Body of pancreas (tissue), 4 donors: ENCODE measurements around the gene TSPAN6. TPM values are rescaled to one million over a fixed set of nuclear protein-coding genes. Genes with fewer than 3 reads are reported as not detected.

ENCODE experiments used
- ATAC-seq: fragments of 150-250 bp; one replicate; pipeline ENCODE4 v1.9.1; 2016
- DNase-seq, 4 donors: peaks; one replicate each; pipeline ENCODE4 v3.0.0-alpha.2; 2019
- H3K27ac ChIP-seq, 4 donors: fragments of 200-600 bp; sonication (generic); 1 replicate in 3 of 4; 2 replicates in 1 of 4; pipeline versions ENCODE4 v1.5.1 to v1.6.1; 2016 to 2019; ENCODE audit warnings: mild to moderate bottlenecking in 1 of 4, mixed read lengths in 1 of 4, moderate library complexity in 1 of 4
- H3K27me3 ChIP-seq, 2 donors: fragments of 200-600 bp; sonication (generic); one replicate each; pipeline ENCODE4 v1.6.0; 2016; ENCODE audit warnings: mild to moderate bottlenecking in 1 of 2
- H3K36me3 ChIP-seq, 2 donors: fragments of 200-600 bp; sonication (generic); replicated peaks in 1 of 2; 2 replicates each; pipeline ENCODE4 v1.5.1; 2016; ENCODE audit warnings: low read depth in 2 of 2; ENCODE audit not compliant: insufficient read depth in 1 of 2
- H3K4me1 ChIP-seq: fragments of 200-600 bp; sonication (generic); one replicate; pipeline ENCODE4 v1.6.0; 2016
- H3K4me3 ChIP-seq, 2 donors: fragments of 200-600 bp; sonication (generic); 1 replicate in 1 of 2; 2 replicates in 1 of 2; pipeline ENCODE4 v1.5.1; 2016 to 2019
- H3K9me3 ChIP-seq, 3 donors: fragments of 200-600 bp; sonication (generic); 1 replicate in 2 of 3; 2 replicates in 1 of 3; pipeline ENCODE4 v1.5.1; 2016
- POLR2A ChIP-seq, 3 donors: fragments of 450-650 bp; IDR thresholded peaks; one replicate each; pipeline ENCODE4 v1.6.1; 2016; ENCODE audit warnings: antibody characterized with exemption in 3 of 3, mild to moderate bottlenecking in 2 of 3
- WGBS, 2 donors: methylation state at CpG; one replicate each; pipeline ENCODE4 v1.1.5; 2017; 5-methylcytosine and 5-hydroxymethylcytosine counted together
- intact Hi-C: fragments of 100-400 bp; cut with DNase I; formaldehyde crosslinking; loops from one replicate; pipeline ENCODE4 v1.15.1; 2023
- total RNA-seq, 2 donors: library from RNA; depleted of rRNA; stranded (reverse); fragments of >200 nt; gene quantifications; one replicate each; pipeline ENCODE4 v1.1.0, GENCODE V29; 2016
- TF ChIP-seq, protein P1 (sequence below), 7 experiments: fragments of 450-650 bp in 4 of 7; fragments of 200-600 bp in 3 of 7; sonication (generic) in 3 of 7; IDR thresholded peaks; one replicate each; pipeline ENCODE4 v1.5.1; 2016 to 2019; ENCODE audit warnings: antibody characterized with exemption in 7 of 7

Gene TSPAN6, protein sequence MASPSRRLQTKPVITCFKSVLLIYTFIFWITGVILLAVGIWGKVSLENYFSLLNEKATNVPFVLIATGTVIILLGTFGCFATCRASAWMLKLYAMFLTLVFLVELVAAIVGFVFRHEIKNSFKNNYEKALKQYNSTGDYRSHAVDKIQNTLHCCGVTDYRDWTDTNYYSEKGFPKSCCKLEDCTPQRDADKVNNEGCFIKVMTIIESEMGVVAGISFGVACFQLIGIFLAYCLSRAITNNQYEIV
- 10 to 100 TPM in 1 of 2 donors, 1 to 10 TPM in 1; 8.2 to 19.2 TPM for total RNA-seq

DNA sequence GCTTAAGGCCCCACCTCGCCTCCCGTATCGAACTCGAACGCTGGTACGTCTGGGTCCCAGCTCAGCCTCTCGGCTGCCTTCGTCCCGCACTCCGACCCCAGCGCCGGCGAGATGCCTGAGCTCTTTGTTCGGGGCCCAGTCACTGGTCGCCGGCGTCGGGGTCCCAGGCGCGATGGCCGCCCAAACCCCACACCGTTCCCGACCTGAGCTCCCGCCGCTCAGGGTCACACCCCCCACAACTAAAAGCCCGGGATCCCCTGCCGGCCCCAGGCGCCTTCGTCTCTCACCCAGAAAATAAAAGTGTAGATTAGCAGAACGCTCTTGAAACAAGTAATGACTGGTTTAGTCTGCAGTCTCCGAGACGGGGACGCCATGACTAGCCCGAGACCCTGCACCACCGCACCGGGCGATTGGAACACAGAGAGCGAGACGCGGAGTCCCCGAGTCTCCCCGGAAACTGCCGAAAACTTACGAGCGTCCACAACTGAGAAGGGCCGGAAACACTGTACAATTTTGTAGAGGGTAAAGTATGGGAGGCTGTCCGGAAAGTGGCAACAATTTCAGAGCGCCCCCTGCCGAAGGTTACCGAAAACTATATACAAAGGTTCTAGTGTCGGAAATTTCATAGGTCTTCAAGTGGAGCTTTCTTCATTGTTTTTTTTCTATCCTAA is at the start of gene TSPAN6:
TSPAN6 (minus strand) TSS at position 486 of the 671 bp plus-strand sequence; CDS start at position 374, 112 bp downstream.
- Histone ChIP-seq H3K4me3 (peak within 1 kb of the TSS; percentile 51 to 52), H3K36me3 (no peaks in the 10 kb centered on the region), H3K27ac (peak within 1 kb of the TSS in 3 of 4 donors; percentile 63 to 69 (median 64)), H3K9me3 (no peaks in the 10 kb centered on the region), H3K4me1 (peaks cover 7% of the 10 kb centered on the region), H3K27me3 (no peaks in the 10 kb centered on the region)
- intact Hi-C loops = no loop called here
- peak; percentile 7 to 54 (median 42) for TF ChIP-seq POLR2A (IDR thresholded peaks at IDR 0.05)
- TF ChIP-seq, protein P1, sequence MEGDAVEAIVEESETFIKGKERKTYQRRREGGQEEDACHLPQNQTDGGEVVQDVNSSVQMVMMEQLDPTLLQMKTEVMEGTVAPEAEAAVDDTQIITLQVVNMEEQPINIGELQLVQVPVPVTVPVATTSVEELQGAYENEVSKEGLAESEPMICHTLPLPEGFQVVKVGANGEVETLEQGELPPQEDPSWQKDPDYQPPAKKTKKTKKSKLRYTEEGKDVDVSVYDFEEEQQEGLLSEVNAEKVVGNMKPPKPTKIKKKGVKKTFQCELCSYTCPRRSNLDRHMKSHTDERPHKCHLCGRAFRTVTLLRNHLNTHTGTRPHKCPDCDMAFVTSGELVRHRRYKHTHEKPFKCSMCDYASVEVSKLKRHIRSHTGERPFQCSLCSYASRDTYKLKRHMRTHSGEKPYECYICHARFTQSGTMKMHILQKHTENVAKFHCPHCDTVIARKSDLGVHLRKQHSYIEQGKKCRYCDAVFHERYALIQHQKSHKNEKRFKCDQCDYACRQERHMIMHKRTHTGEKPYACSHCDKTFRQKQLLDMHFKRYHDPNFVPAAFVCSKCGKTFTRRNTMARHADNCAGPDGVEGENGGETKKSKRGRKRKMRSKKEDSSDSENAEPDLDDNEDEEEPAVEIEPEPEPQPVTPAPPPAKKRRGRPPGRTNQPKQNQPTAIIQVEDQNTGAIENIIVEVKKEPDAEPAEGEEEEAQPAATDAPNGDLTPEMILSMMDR (IDR thresholded peaks at IDR 0.05) = peak; percentile 27 to 58 (median 52)
- DNase-seq = peak; percentile 82 to 85 (median 83)
- peak; percentile 99 for ATAC-seq
- 2% methylated on average over 10 to 50 of the region's 51 CpGs for WGBS, 2 donors

DNA sequence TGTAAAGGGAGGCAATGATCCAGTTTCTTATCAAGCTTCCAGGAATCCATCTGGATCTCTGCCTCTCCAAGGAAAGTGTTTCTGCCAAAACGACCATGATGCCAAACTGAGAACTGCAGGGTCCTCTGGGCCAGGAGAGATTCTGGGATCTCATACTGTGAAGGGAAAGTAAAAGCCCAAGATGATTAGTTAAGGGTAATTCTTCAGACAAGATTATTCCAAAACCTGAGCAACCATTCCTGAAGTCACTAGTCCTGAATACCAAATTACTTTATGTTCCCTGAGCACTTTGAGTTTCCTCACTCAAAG is 49.3 kb upstream of the TSPAN6 start:
- no peak for ATAC-seq
- Histone ChIP-seq H3K36me3 (no peaks in the 10 kb centered on the region), H3K27me3 (no peaks in the 10 kb centered on the region), H3K4me1 (no peaks in the 10 kb centered on the region), H3K27ac (no peak overlapping the region), H3K9me3 (no peaks in the 10 kb centered on the region), H3K4me3 (no peak overlapping the region)
- TF ChIP-seq, protein P1 (IDR thresholded peaks at IDR 0.05) = no peak
- TF ChIP-seq POLR2A (IDR thresholded peaks at IDR 0.05) = no peak
- DNase-seq = no peak
- WGBS, 2 donors = 6 to 20% methylated on average over 1 of the region's 1 CpG
- intact Hi-C loops = loop anchor here (5.0 kb wide), 1 partner anchor 81 kb away; no protein-coding TSS in a partner anchor

DNA sequence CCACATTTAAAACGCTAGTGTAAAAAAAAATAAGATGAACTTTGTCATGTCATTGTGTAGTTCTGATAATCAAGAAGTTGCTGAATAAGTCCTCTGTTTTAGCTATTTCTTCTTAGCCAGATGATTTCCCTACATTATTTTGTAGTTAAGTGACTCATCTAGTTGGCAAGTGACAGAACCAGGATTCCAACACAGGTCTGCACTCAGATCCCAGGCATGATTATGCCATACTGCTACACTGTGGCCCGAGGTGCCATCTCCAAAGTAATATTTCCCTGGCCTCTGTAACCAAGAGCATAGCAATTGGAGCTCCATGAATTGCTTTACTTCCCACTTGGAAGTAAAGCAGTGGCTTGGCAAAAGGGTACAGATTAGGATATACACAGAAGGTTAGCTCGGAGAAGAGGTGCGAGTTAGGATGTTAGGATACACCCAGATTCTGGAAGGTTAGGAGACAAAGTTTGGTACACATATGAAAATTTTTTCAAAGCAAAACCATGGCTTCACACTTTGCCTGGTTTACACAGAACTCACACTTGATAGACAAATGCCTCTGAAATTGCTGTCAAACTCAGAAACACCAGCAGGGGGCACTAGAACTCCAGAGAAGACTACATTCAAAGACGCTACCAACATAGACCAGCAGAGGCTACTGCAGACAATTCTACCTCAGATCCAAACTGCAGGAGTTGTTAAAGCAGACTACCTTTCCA is 48.8 kb upstream of the TSPAN6 start:
- H3K27me3 ChIP-seq = no peaks in the 10 kb centered on the region
- no peak overlapping the region for H3K27ac ChIP-seq
- peak; percentile 83 for ATAC-seq
- H3K4me3 ChIP-seq = no peak overlapping the region
- TF ChIP-seq, protein P1 (IDR thresholded peaks at IDR 0.05) = peak; percentile 50 to 98 (median 96)
- TF ChIP-seq POLR2A (IDR thresholded peaks at IDR 0.05) = no peak
- no peaks in the 10 kb centered on the region for H3K36me3 ChIP-seq
- intact Hi-C loops = loop anchor here (5.0 kb wide), 1 partner anchor 82 kb away; no protein-coding TSS in a partner anchor
- peak; percentile 73 to 82 (median 76) for DNase-seq
- no peaks in the 10 kb centered on the region for H3K9me3 ChIP-seq
- H3K4me1 ChIP-seq = no peaks in the 10 kb centered on the region
- WGBS, 2 donors = 38 to 42% methylated on average over 5 of the region's 5 CpGs

DNA sequence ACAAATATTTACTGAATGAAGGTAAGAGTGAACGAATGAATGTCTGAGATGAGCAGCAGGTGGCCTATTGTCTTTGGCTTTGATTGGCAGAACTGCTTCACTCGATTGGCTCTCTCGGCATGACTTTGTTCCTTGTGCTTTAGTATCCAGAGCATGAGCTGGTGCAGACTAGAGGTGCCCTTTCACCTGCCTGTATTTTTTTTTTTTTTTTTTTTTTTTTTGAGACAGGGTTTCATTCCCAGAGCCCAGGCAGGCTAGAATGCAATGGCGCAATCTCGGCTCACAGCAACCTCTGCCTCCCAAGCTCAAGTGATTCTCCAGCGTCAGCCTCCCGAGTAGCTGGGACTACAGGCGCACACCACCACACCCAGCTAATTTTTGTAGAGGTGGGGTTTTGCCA is 46.3 kb upstream of the TSPAN6 start:
- intact Hi-C loops = no loop called here

DNA sequence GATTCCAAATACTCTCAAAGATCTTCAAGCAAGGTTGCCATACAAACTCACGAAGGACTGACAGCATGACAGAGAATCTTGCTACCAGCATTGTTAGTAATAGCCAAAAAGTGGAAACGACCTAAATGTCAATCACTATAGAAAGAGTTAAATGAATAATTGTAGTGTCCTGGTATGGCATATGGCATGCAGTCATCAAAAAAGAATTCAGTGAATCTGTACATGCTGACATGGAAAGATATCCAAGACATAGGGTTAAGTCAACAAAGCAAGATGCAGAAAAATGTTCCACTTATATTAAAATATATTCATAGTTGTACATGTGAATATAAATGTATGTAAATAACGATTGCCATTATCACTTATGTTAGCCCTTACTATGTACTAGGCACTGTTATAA is 45.0 kb upstream of the TSPAN6 start:
- ATAC-seq (no peak), DNase-seq (no peak)
- intact Hi-C loops = no loop called here
- no peaks in the 10 kb centered on the region for H3K27me3 ChIP-seq
- TF ChIP-seq POLR2A (IDR thresholded peaks at IDR 0.05) = no peak
- TF ChIP-seq, protein P1 (IDR thresholded peaks at IDR 0.05) = no peak
- 70 to 86% methylated on average over 3 of the region's 3 CpGs for WGBS, 2 donors
- H3K27ac ChIP-seq = no peak overlapping the region
- no peaks in the 10 kb centered on the region for H3K36me3 ChIP-seq
- H3K9me3 ChIP-seq = no peaks in the 10 kb centered on the region
- H3K4me3 ChIP-seq = no peak overlapping the region
- H3K4me1 ChIP-seq = no peaks in the 10 kb centered on the region

More for the DNA sequence above, 46.3 kb upstream of the TSPAN6 start:
- ATAC-seq (no peak), DNase-seq (no peak)
- H3K4me3 ChIP-seq = no peak overlapping the region
- no peak overlapping the region for H3K27ac ChIP-seq
- H3K27me3 ChIP-seq = no peaks in the 10 kb centered on the region
- no peaks in the 10 kb centered on the region for H3K4me1 ChIP-seq
- TF ChIP-seq POLR2A (IDR thresholded peaks at IDR 0.05) = no peak
- H3K36me3 ChIP-seq = no peaks in the 10 kb centered on the region
- H3K9me3 ChIP-seq = no peaks in the 10 kb centered on the region
- WGBS, 2 donors = 75 to 90% methylated on average over 3 to 4 of the region's 8 CpGs
